ENCODE data around the gene FAM89B.

The FAM89B gene

GRCh38 chr11:65569973-65570918 is 2.1 kb upstream of the FAM89B start, which contains the start of gene ZNRD2:
TSS of gene ZNRD2 (plus strand) at chr11:65570477. CDS start at chr11:65570492, 15 bp downstream.
- Histone ChIP-seq H3K4me3 (ENCODE audit: low read length) (peak within 1 kb of the TSS; percentile 90), H3K27ac (ENCODE audit: low read depth, low read length) (peak within 1 kb of the TSS; percentile 77), H3K36me3 (ENCODE audit: insufficient read depth, low read length) (no peaks in the 10 kb centered on the region), H3K4me1 (ENCODE audit: insufficient read depth, low read length) (peaks cover 24% of the 10 kb centered on the region; the same call in 1 of the 2 replicates), H3K27me3 (ENCODE audit: insufficient read depth, low read length) (peaks cover 13% of the 10 kb centered on the region), H3K9me3 (ENCODE audit: insufficient read depth, low read depth, low read length) (no peaks in the 10 kb centered on the region), H3K9ac (ENCODE audit: low read depth, low read length) (peak within 1 kb of the TSS; percentile 70)
- WGBS: under 1% methylated on average over 89 of the region's 89 CpGs

DNA sequence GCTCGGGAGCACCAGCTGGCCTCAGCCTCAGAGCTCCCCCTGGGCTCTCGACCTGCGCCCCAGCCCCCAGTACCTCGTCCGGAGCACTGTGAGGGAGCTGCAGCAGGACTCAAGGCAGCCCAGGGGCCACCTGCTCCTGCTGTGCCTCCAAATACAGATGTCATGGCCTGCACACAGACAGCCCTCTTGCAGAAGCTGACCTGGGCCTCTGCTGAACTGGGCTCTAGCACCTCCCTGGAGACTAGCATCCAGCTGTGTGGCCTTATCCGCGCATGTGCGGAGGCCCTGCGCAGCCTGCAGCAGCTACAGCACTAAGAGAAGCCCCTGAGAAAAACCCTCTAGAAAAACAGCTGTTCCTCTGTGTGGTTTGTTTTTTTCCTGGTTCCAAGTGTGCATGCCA is 918 bp upstream of the FAM89B start:
- H3K9me3 ChIP-seq (ENCODE audit: insufficient read depth, low read depth, low read length): no peaks in the 10 kb centered on the region
- peaks cover 28% of the 10 kb centered on the region; the same call in 1 of the 2 replicates for H3K4me1 ChIP-seq (ENCODE audit: insufficient read depth, low read length)
- peak overlapping the region; percentile 90 for H3K4me3 ChIP-seq (ENCODE audit: low read length)
- WGBS: 89% methylated on average over 9 of the region's 9 CpGs
- peaks cover 24% of the 10 kb centered on the region for H3K27me3 ChIP-seq (ENCODE audit: insufficient read depth, low read length)
- H3K36me3 ChIP-seq (ENCODE audit: insufficient read depth, low read length): no peaks in the 10 kb centered on the region
- no peak overlapping the region for H3K9ac ChIP-seq (ENCODE audit: low read depth, low read length)
- H3K27ac ChIP-seq (ENCODE audit: low read depth, low read length): no peak overlapping the region

- Histone ChIP-seq H3K9me3 (ENCODE audit: insufficient read depth, low read depth, low read length) (no peaks in the 10 kb centered on the region), H3K27me3 (ENCODE audit: insufficient read depth, low read length) (peaks cover 30% of the 10 kb centered on the region), H3K9ac (ENCODE audit: low read depth, low read length) (no peak overlapping the region), H3K4me3 (ENCODE audit: low read length) (peak overlapping the region; percentile 62), H3K4me1 (ENCODE audit: insufficient read depth, low read length) (peaks cover 28% of the 10 kb centered on the region; the same call in 1 of the 2 replicates), H3K27ac (ENCODE audit: low read depth, low read length) (no peak overlapping the region), H3K36me3 (ENCODE audit: insufficient read depth, low read length) (no peaks in the 10 kb centered on the region)
- 8% methylated on average over 11 of the region's 11 CpGs for WGBS
Measured at GRCh38 chr11:65571940-65572339, 398 bp upstream of the FAM89B start.

- Histone ChIP-seq H3K27ac (ENCODE audit: low read depth, low read length) (no peak overlapping the region; the same call in 1 of the 2 replicates), H3K9ac (ENCODE audit: low read depth, low read length) (no peak overlapping the region), H3K9me3 (ENCODE audit: insufficient read depth, low read depth, low read length) (no peaks in the 10 kb centered on the region), H3K4me3 (ENCODE audit: low read length) (peak overlapping the region; percentile 62; the same call in 1 of the 2 replicates), H3K4me1 (ENCODE audit: insufficient read depth, low read length) (peaks cover 28% of the 10 kb centered on the region; the same call in 1 of the 2 replicates), H3K27me3 (ENCODE audit: insufficient read depth, low read length) (peaks cover 45% of the 10 kb centered on the region), H3K36me3 (ENCODE audit: insufficient read depth, low read length) (no peaks in the 10 kb centered on the region)
- 84% methylated on average over 22 of the region's 22 CpGs for WGBS
Measured at GRCh38 chr11:65573391-65574079, 1.2 kb downstream of the FAM89B start.

DNA sequence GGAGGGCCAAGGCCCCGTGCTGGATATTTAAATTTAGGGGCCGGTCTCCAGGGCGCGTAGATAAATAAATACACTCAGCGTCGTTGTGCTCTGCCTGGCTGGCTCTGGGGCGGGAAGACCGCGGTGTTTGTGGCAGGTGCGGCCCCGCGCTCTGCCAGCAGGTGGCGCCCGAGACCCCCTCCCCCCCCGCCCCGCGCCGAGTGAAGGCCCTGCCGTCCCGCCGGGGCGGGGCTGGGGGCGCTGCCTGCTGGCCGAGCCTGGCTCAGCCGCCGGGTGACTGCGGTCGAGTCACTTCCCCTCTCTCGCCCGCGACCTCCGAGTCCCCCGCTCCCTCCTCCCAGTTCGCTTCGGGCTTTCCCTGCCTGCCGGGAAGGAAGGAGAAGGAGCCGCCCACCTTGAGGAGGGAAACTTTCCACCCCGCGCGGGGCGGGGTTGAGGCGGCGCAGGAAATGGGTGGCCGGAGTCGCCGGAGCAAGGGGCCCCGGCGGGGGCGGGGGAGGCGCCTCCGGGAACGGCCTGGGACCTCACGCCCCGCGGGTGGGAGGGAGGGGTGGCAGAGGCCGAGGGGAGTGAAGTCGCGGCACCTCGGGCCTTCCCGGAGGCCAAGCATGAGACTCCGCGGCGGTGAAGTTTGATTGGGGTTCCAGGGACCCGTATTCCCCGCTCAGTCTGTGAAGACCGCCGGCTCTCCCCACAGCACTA is 1.9 kb downstream of the FAM89B start:
- Histone ChIP-seq H3K9me3 (ENCODE audit: insufficient read depth, low read depth, low read length) (no peaks in the 10 kb centered on the region), H3K9ac (ENCODE audit: low read depth, low read length) (no peak overlapping the region; the same call in 1 of the 2 replicates), H3K4me1 (ENCODE audit: insufficient read depth, low read length) (peaks cover 22% of the 10 kb centered on the region; the same call in 1 of the 2 replicates), H3K36me3 (ENCODE audit: insufficient read depth, low read length) (no peaks in the 10 kb centered on the region), H3K4me3 (ENCODE audit: low read length) (peak overlapping the region; percentile 62), H3K27me3 (ENCODE audit: insufficient read depth, low read length) (peaks cover 49% of the 10 kb centered on the region), H3K27ac (ENCODE audit: low read depth, low read length) (no peak overlapping the region; the same call in 1 of the 2 replicates)
- WGBS: 2% methylated on average over 63 of the region's 67 CpGs

DNA sequence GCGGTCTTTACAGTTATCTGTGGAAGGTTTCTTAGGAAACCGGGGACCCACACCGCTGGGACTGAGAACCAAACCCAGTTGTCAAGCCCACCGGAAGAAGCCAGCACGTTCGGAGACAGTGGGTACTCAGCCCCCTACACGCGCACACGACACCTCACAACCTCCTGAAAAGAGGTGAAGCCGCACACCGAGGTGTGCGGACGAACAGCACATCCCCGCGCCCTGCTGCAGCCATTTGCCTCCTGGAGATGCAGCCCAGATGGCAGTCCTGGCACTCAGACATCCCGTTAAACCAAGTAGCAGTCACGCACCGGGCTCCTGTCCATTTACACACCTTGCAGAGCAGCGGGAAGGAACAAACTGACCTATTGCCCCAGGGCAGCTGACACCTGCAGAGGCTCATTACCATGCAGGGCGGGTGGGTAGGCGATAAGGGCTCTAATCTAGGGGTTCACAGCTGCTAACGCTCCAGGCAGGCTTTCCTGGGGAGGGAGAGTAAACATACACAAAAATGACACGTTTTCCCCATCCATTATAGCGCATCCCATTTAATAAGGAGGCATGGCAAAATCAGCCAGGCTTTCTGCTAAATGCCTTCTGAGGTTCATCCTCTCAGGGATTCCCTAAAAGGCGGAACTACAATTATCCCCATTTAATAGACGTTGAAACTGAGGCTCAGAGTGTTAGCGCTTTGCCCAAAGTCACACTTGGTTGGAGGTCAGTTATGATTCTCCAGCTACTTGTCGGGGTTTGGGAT is 2.7 kb downstream of the FAM89B start:
- Histone ChIP-seq H3K36me3 (ENCODE audit: insufficient read depth, low read length) (no peaks in the 10 kb centered on the region), H3K9me3 (ENCODE audit: insufficient read depth, low read depth, low read length) (no peaks in the 10 kb centered on the region), H3K27me3 (ENCODE audit: insufficient read depth, low read length) (peaks cover 49% of the 10 kb centered on the region), H3K9ac (ENCODE audit: low read depth, low read length) (no peak overlapping the region), H3K4me3 (ENCODE audit: low read length) (peak overlapping the region; percentile 51), H3K27ac (ENCODE audit: low read depth, low read length) (no peak overlapping the region), H3K4me1 (ENCODE audit: insufficient read depth, low read length) (peaks cover 20% of the 10 kb centered on the region; the same call in 1 of the 2 replicates)
- 7% methylated on average over 28 of the region's 28 CpGs for WGBS

DNA sequence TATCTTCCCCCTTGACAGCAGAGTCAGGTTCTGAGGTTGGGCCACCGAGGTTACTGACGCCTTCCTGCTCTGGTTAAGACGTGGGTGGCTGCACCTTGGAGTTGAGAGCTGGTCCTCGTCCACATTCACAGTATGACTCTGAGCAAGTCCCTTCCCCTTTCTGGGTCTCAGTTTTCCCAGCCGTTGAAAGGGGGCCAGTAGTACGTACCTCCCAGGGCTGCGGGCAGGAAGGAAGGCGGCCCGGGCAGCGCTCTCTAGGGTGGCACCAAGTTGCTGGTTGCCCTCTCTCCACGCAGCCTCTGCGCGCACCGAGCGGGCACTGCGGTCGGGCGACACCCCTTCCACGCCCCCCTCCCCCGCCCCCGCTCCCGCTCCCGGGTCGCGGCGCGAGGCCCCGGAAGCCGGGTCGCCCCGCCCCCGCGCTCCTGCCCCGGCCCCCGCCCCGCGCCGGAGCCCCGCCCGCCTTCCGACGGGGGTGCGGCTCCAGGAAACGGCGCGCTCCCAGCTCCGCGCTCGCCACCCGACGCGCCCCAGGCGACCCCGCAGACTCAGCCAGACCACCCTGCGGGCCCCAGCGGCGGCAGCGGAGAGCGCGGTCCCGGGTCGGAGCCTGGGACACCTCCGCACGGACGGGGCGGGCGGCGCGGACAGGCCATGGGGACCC is 3.4 kb downstream of the FAM89B start, which contains the start of gene EHBP1L1:
TSS of gene EHBP1L1 (plus strand) at position 486 of the 664 bp plus-strand sequence. CDS start 250 bp downstream, outside the sequence.
- no peak within 1 kb of the TSS for H3K27ac ChIP-seq (ENCODE audit: low read depth, low read length)
- peaks cover 49% of the 10 kb centered on the region for H3K27me3 ChIP-seq (ENCODE audit: insufficient read depth, low read length)
- no peaks in the 10 kb centered on the region for H3K9me3 ChIP-seq (ENCODE audit: insufficient read depth, low read depth, low read length)
- 2% methylated on average over 69 of the region's 69 CpGs for WGBS
- H3K36me3 ChIP-seq (ENCODE audit: insufficient read depth, low read length): no peaks in the 10 kb centered on the region
- H3K4me3 ChIP-seq (ENCODE audit: low read length): peak within 1 kb of the TSS; percentile 51
- no peak within 1 kb of the TSS for H3K9ac ChIP-seq (ENCODE audit: low read depth, low read length)
- peaks cover 20% of the 10 kb centered on the region; the same call in 1 of the 2 replicates for H3K4me1 ChIP-seq (ENCODE audit: insufficient read depth, low read length)

GRCh38 chr11:65576232-65576866 is 4.0 kb downstream of the FAM89B start:
- Histone ChIP-seq H3K27ac (ENCODE audit: low read depth, low read length) (no peak overlapping the region), H3K36me3 (ENCODE audit: insufficient read depth, low read length) (no peaks in the 10 kb centered on the region), H3K9me3 (ENCODE audit: insufficient read depth, low read depth, low read length) (no peaks in the 10 kb centered on the region), H3K4me3 (ENCODE audit: low read length) (peak overlapping the region; percentile 46), H3K9ac (ENCODE audit: low read depth, low read length) (no peak overlapping the region), H3K27me3 (ENCODE audit: insufficient read depth, low read length) (peaks cover 49% of the 10 kb centered on the region), H3K4me1 (ENCODE audit: insufficient read depth, low read length) (peaks cover 17% of the 10 kb centered on the region; the same call in 1 of the 2 replicates)
- WGBS: 33% methylated on average over 26 of the region's 26 CpGs

- Histone ChIP-seq H3K9me3 (ENCODE audit: insufficient read depth, low read depth, low read length) (no peaks in the 10 kb centered on the region), H3K27me3 (ENCODE audit: insufficient read depth, low read length) (peaks cover 51% of the 10 kb centered on the region), H3K9ac (ENCODE audit: low read depth, low read length) (no peak overlapping the region), H3K27ac (ENCODE audit: low read depth, low read length) (no peak overlapping the region), H3K4me1 (ENCODE audit: insufficient read depth, low read length) (peaks cover 17% of the 10 kb centered on the region; the same call in 1 of the 2 replicates), H3K36me3 (ENCODE audit: insufficient read depth, low read length) (no peaks in the 10 kb centered on the region), H3K4me3 (ENCODE audit: low read length) (no peak overlapping the region)
- WGBS: 80% methylated on average over 18 of the region's 18 CpGs
Measured at GRCh38 chr11:65576867-65577755, 4.8 kb downstream of the FAM89B start.

All from HUES64 (cell line).